Measurements from ENCODE around the gene RBCK1. TPM values are rescaled to one million over a fixed set of nuclear protein-coding genes. Genes with fewer than 3 reads are reported as not detected.

Gene RBCK1
- total and polyA plus RNA-seq, 2 of the 4 experiments (the other 2 are of a cell fraction): 29.9 to 84.2 TPM

- Histone ChIP-seq H4K5ac (ENCODE audit: low read depth, low read length) (no peak overlapping the region), H3K27ac (ENCODE audit: insufficient read depth, low read length) (no peak overlapping the region), H4K8ac (ENCODE audit: low read depth in 2 of 2, low read length in 2 of 2) (no peak overlapping the region), H3K4me1 (ENCODE audit: control insufficient read depth, insufficient read depth, low read length) (peaks cover 3% of the 10 kb centered on the region; the same call in 1 of the 2 replicates), H3K4me2 (ENCODE audit: low read depth, low read length) (no peak overlapping the region), H3K23ac (ENCODE audit: low read depth, low read length) (no peak overlapping the region), H2BK15ac (ENCODE audit: low read depth, low read length) (no peak overlapping the region), H2AK9ac (replicated peaks; ENCODE audit: low read depth, low read length, poor library complexity) (peak overlapping the region; percentile 15), H3K36me3 (ENCODE audit: control insufficient read depth, insufficient read depth, low read length) (peaks cover 53% of the 10 kb centered on the region), H3K9me1 (ENCODE audit: insufficient read depth, low read length) (no peaks in the 10 kb centered on the region; the same call in none of the 2 replicates), H2AK5ac (ENCODE audit: low read depth, low read length) (no peak overlapping the region), H3K4ac (ENCODE audit: low read depth, low read length) (no peak overlapping the region), H3K14ac (replicated peaks; ENCODE audit: low read depth, low read length) (no peak overlapping the region), H2BK120ac (ENCODE audit: low read depth, low read length) (no peak overlapping the region), H3K4me3 (ENCODE audit: insufficient read depth, low read depth, low read length) (no peak overlapping the region), H3K27me3 (ENCODE audit: control insufficient read depth, insufficient read depth, low read length) (no peaks in the 10 kb centered on the region), H2BK20ac (ENCODE audit: low read depth, low read length) (no peak overlapping the region), H4K91ac (ENCODE audit: insufficient read depth, low read depth, low read length) (no peak overlapping the region), H3K9ac (ENCODE audit: low read depth, low read length) (no peak overlapping the region), H3K56ac (ENCODE audit: extremely low read depth, insufficient read depth, low read length) (no peak overlapping the region), H3K18ac (ENCODE audit: low read depth, low read length) (no peak overlapping the region), H2BK5ac (ENCODE audit: low read depth, low read length, poor library complexity, severe bottlenecking) (no peak overlapping the region), H3K9me3 (ENCODE audit: control insufficient read depth, insufficient read depth, low read length) (no peaks in the 10 kb centered on the region), H3K79me1 (ENCODE audit: low read depth in 1 of 2, low read length in 2 of 2) (peaks cover 0 to 34% of the 10 kb centered on the region in 2 experiments), H4K20me1 (ENCODE audit: insufficient read depth, low read length) (peaks cover 6% of the 10 kb centered on the region), H2AFZ (replicated peaks; ENCODE audit: low read length, poor library complexity) (no peak overlapping the region)
- in situ Hi-C loops (cut with MboI; ENCODE audit: low sequenced_read_pairs) (no loop called here), intact Hi-C loops (cut with micrococcal nuclease) (no loop called here), dilution Hi-C loops (cut with HindIII; ENCODE audit: low sequenced_read_pairs, unreplicated experiment) (no loop called here)
- CTCF ChIA-PET: no interaction called here
- POLR2A ChIA-PET (ENCODE audit: unreplicated experiment): no interaction called here
- TF ChIP-seq CHD1 (IDR thresholded peaks at IDR 0.05; ENCODE audit: low read depth, low read length) (no peak), RAD21 (IDR thresholded peaks at IDR 0.05; ENCODE audit: low read length) (no peak), RCOR1 (IDR thresholded peaks at IDR 0.05; ENCODE audit: insufficient replicate concordance, low read length) (no peak), MAZ (IDR thresholded peaks at IDR 0.05; ENCODE audit: borderline replicate concordance, low read depth, low read length) (no peak), NFE2L2 (IDR thresholded peaks at IDR 0.05; ENCODE audit: low read depth, low read length) (no peak), MAFK (IDR thresholded peaks at IDR 0.05; ENCODE audit: low read depth, low read length) (no peak), BHLHE40 (IDR thresholded peaks at IDR 0.05; ENCODE audit: low read depth, low read length) (no peak), FOS (IDR thresholded peaks at IDR 0.05; ENCODE audit: low read depth, low read length) (no peak), CEBPB (IDR thresholded peaks at IDR 0.05; ENCODE audit: low read depth, low read length) (no peak), MXI1 (IDR thresholded peaks at IDR 0.05; ENCODE audit: borderline replicate concordance, low read depth, low read length) (no peak), RFX5 (IDR thresholded peaks at IDR 0.05; ENCODE audit: low read depth, low read length) (no peak), SMC3 (IDR thresholded peaks at IDR 0.05; ENCODE audit: low read depth, low read length) (no peak), POLR2A (IDR thresholded peaks at IDR 0.05; ENCODE audit: low read depth, low read length) (no peak)
- TF ChIP-seq, protein P1, sequence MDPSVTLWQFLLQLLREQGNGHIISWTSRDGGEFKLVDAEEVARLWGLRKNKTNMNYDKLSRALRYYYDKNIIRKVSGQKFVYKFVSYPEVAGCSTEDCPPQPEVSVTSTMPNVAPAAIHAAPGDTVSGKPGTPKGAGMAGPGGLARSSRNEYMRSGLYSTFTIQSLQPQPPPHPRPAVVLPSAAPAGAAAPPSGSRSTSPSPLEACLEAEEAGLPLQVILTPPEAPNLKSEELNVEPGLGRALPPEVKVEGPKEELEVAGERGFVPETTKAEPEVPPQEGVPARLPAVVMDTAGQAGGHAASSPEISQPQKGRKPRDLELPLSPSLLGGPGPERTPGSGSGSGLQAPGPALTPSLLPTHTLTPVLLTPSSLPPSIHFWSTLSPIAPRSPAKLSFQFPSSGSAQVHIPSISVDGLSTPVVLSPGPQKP (IDR thresholded peaks at IDR 0.05; ENCODE audit: borderline replicate concordance, low read depth, low read length): no peak
- TF ChIP-seq, protein P2, sequence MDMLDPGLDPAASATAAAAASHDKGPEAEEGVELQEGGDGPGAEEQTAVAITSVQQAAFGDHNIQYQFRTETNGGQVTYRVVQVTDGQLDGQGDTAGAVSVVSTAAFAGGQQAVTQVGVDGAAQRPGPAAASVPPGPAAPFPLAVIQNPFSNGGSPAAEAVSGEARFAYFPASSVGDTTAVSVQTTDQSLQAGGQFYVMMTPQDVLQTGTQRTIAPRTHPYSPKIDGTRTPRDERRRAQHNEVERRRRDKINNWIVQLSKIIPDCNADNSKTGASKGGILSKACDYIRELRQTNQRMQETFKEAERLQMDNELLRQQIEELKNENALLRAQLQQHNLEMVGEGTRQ (IDR thresholded peaks at IDR 0.05; ENCODE audit: low read depth, low read length): no peak
- TF ChIP-seq, protein P3, sequence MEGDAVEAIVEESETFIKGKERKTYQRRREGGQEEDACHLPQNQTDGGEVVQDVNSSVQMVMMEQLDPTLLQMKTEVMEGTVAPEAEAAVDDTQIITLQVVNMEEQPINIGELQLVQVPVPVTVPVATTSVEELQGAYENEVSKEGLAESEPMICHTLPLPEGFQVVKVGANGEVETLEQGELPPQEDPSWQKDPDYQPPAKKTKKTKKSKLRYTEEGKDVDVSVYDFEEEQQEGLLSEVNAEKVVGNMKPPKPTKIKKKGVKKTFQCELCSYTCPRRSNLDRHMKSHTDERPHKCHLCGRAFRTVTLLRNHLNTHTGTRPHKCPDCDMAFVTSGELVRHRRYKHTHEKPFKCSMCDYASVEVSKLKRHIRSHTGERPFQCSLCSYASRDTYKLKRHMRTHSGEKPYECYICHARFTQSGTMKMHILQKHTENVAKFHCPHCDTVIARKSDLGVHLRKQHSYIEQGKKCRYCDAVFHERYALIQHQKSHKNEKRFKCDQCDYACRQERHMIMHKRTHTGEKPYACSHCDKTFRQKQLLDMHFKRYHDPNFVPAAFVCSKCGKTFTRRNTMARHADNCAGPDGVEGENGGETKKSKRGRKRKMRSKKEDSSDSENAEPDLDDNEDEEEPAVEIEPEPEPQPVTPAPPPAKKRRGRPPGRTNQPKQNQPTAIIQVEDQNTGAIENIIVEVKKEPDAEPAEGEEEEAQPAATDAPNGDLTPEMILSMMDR (conservative IDR thresholded peaks at IDR 0.05; ENCODE audit: low read depth, low read length): no peak
- 96% methylated on average over 5 of the region's 20 CpGs; no CpG with 5 or more reads in 1 of the 2 experiments for WGBS, 2 experiments (ENCODE audit: extremely low coverage in 2 of 2, insufficient read length in 1 of 2)
- BruUV-seq (replicated peaks): no TSS peak
- ATAC-seq (ENCODE audit: low read depth): no peak
- no peak for DNase-seq
These were observed 12.1 kb downstream of the RBCK1 start for GRCh38 chr20:420166-420620.

Measured in IMR-90 (cell line).